NCI-H82 treated with DMSO at 0.1 percent for 48 hours (cell line): ENCODE measurements around the gene EPO.
A peak's percentile ranks its signal among the peaks of the same experiment; 100 is the strongest.
"Not testable (repeated sequence)": the region's sequence is repeated elsewhere in the genome, so short reads cannot be mapped to it uniquely, and the experiment has no call there.

Source experiments
- DNase-seq: peaks from one replicate; lab custom pipeline; 2025; ENCODE audit not compliant: unreplicated experiment; lab: John Stamatoyannopoulos, UW

Gene EPO

DNA sequence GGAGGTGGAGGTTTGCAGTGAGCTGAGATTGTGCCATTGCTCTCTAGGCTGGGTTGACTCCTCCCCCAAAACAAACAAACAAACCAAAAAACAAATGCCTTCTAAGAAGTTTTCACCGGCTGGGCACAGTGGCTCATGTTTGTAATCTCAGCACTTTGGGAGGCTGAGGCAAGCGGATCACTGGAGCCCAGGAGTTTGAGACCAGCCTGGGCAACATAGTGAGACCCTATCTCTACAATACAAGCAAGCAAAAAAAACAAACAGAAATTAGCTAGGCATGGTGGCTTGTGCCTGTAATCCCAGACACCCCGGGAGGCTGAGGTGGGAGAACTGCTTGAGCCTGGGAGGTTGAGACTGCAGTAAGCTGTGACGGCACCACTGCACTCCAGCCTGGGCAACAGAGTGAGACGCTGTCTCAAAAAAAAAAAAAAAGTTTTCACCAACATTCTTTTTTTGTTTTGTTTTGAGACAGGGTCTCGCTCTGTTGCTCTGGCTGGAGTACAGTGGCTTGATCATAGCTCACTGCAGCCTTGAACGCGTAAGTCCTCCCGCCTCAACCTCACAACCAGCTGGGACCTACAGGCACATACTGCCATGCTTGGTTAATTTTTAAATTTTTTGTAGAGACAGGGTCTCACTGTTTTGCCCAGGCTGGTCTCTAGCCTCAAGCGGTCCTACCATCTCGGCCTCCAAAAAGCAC is 11.8 kb downstream of the EPO start:
- DNase-seq = no peak

DNA sequence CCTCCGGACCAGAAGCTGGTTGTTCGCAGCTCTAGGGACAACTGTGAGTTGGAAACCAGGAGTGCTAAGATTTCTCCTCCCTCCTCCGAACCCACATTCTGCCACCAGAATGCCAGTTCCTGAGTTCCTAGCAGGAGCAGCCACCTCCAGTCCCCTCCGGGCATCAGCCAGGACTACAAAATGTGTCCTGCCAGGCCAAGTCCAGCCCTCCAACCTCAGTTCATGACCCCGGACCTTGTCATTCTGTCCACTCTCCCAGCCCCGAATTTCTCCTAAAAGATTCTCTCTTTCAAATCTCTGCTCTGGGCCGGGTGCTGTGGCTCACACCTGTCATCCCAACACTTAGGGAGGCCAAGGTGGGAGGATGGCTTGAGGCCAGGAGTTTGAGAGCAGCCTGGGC is 15.5 kb downstream of the EPO start:
- no peak for DNase-seq

DNA sequence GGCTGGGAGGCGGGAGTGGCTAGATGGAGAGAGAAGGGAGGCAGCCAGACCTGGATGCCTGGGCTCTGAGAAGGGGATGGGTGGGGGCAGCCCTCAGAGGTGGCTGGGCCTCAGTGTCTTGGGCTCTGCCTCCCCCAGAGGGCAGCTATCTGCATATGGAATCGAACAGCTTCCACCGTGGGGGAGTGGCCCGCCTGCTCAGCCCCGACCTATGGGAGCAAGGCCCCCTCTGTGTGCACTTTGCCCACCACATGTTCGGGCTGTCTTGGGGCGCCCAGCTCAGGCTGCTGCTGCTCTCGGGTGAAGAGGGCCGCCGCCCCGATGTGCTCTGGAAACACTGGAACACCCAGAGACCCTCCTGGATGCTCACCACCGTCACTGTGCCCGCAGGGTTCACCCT is 16.4 kb downstream of the EPO start:
- no peak for DNase-seq

DNA sequence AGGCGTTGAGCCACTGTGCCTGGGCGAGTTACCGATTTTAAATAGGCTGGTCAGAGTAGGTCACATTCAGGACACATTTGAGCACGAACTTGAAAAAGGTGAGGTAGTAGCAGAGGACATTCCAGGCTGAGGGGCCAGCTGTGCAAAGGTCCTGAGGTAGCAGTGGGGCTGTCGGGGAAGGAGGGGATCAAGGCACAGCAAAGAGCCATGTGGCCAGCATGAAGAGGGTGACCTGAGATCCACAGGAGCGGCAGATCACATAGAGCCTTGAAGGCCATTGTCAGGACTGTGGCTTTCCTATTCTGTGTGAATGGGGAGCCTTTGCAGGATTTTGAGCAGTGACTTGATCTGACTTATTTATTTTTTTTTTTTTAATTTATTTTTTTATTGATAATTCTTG is 19.7 kb downstream of the EPO start:
- no peak for DNase-seq

DNA sequence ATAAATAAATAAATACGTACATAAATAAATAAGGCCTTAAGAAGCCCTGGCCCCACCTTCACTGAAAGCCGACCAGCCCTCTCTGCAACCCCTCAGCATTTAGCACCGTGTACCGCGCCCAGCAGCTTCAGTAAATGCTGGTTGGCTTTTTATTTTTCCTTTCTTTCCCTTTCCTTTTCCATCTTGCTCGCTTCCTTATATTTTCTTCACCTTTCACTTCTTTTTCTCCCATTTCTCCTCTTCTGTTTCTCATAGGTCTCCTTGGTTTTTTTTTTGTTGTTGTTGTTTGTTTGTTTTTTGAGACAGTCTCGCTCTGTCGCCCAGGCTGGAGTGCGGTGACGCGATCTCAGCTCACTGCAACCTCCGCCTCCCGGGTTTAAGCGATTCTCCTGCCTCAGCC is 24.3 kb downstream of the EPO start:
- no peak for DNase-seq

DNA sequence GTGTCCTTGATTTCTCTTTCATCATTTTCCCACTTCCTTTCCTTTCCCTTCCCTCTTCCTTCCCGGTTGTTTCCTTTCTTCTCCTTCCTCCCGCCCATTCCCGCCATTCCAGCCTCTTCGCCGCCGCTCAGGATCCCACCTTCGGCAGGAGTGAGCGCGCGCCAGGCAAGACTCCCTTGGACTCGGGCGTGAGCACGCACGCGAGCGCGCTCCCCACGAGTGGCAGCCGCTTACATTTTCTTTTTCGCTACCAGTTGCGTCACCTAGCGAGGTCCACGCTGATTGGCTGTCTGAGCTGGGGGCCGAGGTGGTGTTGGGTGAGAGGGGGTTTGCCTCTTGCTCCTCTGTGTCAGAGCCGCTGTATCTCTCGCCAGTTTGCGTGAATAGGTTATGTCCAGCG is 24.9 kb downstream of the EPO start:
- DNase-seq = peak; percentile 48

DNA sequence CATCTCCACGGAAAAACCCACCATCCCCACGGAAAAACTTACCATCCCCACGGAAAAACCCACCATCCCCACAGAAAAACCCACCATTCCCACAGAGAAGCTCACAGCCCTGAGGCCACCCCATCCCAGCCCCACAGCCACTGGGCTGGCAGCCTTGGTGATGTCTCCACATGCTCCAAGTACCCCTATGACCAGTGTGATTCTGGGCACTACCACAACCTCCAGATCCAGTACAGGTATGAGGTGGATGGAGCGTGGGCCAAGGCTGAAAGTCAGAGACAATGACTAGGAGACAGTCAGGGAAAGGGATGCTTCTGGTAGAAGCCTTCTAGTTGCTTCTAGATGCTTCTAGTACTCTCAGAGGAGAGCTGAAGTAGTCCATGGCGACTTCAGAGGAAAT is 32.7 kb downstream of the EPO start:
- DNase-seq = no peak

DNA sequence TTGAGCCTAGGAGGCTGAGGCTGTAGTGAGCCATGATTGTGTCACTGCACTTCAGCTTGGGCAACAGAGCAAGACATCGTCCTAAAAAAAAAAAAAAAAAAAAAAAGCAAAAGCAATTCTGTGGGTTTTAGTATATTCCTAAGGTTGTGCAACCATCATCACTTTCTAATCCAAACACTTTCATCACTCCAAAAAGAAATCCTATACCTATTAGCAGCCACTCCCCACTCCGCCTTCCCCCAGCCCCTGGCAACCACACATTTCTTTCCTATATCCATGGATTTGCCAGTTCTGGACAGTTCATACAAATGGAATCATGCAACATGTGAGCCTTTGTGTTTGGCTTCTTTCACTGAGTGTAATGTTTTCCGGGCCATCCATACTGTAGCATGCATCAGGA is 33.5 kb downstream of the EPO start:
- no peak for DNase-seq

DNA sequence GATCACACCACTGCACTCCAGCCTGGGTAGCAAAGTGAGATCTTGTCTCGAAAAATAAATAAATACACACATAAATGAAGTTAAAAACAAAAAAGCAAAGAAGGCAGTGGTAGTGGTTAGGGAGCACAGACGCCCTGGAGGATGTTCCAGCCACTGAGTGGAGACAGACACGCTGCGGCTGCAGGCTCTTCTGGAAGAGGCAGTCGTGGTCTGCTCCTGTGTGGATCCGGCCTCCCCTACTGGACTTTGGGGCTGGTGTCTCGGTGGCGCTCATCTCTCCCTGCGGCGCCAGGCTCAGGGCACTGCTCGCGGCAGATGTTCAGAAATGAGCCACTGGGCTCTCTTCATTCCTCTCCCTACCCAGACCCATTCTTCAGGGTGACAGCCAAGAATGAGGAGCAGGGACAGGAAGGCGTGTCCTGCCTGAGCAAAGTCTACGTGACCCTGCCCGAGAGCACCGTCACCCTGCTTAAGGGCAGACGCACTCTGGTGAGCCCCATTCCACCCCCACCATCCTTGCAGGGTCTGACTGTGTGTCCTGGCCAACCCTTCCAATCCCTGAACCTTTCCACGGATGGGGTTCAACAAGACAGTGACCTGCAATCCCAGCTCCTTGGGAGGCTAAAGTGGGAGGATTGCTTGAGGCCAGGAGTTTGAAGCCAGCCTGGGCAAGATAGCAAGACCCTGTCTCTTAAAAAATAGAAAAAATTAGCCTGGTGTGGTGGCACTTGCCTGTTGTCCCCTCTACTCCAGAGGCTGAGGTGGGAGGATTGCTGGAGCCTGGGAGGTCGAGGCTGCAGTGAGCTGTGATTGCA is 39.3 kb downstream of the EPO start:
- no peak for DNase-seq

DNA sequence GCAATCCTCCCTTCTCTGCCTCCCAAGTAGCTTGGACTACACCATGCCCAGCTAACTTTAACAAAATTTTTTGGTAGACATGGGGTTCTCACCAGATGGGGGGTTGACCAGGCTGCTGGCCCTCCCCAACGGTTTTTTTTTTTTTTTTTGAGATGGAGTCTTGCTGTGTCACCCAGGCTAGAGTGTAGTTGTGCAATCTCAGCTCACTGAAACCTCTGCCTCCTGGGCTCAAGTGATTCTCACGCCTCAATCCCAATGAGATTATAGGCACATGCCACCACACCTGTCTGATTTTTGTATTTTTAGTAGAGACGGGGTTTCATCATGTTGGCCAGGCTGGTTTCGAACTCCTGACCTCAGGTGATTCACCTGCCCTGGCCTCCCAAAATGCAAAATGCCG is 42.6 kb downstream of the EPO start:
- not testable (repeated sequence) for DNase-seq

DNA sequence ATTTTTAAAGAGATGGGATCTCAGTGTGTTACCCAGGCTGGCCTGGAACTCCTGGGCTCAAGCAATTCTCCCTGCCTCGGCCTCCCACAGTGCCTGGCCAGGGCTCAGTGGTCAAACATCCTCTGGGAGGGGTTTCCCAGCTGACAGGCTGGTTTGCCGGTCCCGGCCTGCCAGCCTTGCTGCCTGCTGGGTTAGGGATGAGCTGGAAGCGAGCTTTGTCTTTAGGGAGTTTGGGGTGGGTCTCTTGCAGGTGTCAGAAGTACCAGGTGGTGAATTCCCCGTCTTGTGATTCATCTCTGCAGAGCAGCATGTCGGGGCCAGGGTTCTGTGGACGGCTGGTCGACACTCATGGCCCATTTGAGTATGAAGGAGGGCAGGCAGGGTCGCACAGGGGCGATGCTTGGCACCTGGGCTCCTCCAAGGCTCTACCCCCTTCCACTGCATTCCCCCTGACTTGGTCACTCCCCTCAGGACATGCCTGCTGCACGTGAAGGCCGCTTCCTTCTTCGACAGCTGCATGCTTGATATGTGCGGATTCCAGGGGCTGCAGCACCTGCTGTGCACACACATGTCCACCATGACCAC is 43.4 kb downstream of the EPO start:
- DNase-seq = no peak

DNA sequence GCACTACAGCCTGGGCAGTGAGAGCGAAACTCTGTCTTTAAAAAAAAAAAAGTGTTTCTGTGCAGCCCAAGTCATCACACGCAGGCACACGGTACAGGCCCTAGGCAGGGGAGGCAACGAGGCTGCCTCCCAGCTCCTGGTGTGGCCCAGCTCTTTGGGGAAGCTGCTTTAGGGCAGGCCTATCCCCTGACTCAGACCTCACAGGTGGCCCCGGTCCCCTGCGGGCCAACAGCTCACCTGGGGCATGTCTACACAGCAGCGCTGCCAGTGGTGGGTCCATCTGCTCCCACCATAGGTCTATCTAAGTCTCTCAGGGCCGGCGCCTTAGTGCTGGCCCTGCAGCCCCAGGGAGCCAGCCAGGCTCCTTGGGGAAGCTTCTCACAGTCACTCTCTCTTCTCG is 44.6 kb downstream of the EPO start:
- DNase-seq = no peak

DNA sequence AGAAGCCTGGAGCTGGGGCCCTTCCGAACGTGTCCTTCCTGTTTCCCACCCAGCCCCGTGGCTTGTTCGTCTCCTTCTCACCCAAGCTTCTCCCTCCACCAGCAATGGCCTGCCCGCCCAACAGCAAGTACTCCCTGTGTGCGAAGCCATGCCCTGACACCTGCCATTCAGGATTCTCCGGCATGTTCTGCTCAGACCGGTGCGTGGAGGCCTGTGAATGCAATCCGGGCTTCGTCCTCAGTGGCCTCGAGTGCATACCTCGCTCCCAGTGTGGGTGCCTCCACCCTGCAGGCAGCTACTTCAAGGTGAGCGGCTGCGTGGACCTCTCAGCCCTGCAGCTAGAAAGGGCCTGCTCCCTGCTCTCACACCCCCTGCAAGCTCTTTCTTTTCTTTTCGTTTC is 45.0 kb downstream of the EPO start:
- no peak for DNase-seq

DNA sequence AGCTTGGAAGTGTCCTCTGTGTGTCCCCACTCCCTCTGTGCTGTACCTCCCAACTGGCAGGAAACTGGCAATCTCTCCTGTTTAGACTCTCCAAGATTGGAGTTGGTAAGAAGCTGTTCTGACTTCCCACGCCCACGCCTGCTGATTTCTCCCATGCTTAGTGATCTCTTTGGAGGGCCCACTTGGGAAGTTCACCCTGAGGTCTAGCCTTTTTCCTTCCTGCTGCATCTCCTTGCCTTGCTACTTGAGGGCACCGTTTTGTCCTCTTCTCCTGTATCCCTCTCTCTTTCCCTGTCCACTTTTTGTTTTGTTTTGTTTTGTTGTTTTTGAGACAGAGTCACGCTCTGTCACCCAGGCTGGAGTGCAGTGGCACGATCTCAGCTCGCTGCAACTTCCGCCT is 48.5 kb downstream of the EPO start:
- no peak for DNase-seq
